Measurements from ENCODE around the gene OR2M3. TPM values are rescaled to one million over a fixed set of nuclear protein-coding genes. Genes with fewer than 3 reads are reported as not detected.
"Not testable (repeated sequence)": the region's sequence is repeated elsewhere in the genome, so short reads cannot be mapped to it uniquely, and the experiment has no call there.

Gene OR2M3, protein sequence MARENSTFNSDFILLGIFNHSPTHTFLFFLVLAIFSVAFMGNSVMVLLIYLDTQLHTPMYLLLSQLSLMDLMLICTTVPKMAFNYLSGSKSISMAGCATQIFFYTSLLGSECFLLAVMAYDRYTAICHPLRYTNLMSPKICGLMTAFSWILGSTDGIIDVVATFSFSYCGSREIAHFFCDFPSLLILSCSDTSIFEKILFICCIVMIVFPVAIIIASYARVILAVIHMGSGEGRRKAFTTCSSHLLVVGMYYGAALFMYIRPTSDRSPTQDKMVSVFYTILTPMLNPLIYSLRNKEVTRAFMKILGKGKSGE
- not detected for total RNA-seq

GRCh38 chr1:248196965-248197364 lies at the start of gene OR2M3:
OR2M3 (plus strand) TSS chr1:248197265; CDS start chr1:248203068, 5,803 bp downstream.
- no peak for ATAC-seq

GRCh38 chr1:248152056-248152827 lies 44.8 kb upstream of the OR2M3 start:
- no peak for ATAC-seq

DNA sequence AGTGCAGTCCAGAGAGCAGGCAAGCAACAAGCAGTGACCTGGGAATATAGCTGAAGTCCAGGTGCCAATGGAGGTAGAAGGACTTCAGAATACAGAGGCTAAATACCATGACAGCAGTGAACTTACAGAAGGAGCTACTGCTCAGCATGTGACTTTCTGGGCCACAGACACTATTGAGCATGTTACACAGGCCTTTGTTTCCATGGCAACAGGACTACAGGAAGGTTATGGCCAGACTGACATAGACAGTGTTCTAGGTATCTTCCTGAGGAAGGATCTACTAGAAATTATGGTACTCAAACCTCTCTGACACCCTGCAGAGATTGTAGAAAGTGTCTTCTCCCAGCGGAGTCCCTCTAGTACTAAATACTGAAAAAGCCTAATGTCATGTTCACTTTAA lies 41.1 kb upstream of the OR2M3 start:
- no peak for ATAC-seq

DNA sequence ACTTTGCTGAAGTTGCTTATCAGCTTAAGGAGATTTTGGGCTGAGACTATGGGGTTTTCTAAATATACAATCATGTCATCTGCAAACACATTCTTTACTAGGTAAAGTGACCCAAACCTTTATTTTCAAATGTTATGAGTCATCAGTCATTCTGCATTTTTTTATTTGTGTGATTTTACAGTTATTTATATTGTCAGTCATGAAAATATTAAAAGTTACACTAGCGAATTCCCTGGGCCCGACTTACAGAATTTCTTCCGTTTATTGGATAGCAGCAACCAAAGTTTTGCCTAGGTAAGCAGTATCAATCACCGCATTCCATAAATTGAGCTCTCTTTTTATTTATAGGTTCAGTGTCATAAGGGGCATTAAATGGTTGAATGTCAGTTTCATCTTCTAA lies 38.3 kb upstream of the OR2M3 start:
- no peak for ATAC-seq

DNA sequence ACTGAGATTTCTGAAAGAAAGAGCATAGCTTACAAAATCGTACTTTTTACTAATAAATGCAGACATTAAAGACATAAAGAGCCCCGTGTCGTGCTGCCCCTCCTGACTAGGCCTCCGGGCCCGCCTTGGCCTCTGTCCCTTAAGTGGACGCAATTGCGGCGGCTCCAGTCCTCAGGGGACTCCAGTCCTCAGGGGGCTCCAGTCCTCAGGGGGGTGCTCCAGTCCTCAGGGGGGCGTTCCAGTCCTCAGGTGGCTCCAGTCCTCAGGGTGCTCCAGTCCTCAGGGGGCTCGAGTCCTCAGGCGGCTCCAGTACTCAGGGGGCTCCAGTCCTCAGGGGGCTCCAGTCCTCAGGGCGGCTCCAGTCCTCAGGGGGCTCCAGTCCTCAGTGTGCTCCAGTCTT lies 33.0 kb upstream of the OR2M3 start:
- no peak for ATAC-seq

DNA sequence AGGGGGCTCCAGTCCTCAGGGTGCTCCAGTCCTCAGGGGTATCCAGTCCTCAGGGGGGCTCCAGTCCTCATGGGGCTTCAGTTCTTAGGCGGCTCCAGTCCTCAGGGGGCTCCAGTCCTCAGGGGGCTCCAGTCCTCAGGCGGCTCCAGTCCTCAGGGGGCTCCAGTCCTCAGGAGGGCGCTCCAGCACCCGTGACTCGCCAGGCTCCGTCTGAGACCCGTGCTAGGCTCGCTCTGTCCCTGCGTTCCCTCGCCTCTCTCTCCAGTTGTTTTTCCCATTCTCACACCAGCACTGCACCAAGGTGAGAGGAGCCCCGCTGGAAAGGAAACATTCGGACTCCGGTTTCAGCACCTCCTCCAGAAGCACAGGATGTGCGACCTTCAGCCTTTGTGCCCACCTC lies 31.9 kb upstream of the OR2M3 start:
- no peak for ATAC-seq

- ATAC-seq: no peak
Measured at GRCh38 chr1:248174521-248174920, 22.5 kb upstream of the OR2M3 start, which contains the start of gene OR2M2. OR2M2 (plus strand) TSS chr1:248174821; CDS start chr1:248179986, 5,165 bp downstream.

GRCh38 chr1:248183996-248184395 lies 13.1 kb upstream of the OR2M3 start:
- ATAC-seq: no peak

- no peak for ATAC-seq
Measured at GRCh38 chr1:248187363-248187762, 9.7 kb upstream of the OR2M3 start.

DNA sequence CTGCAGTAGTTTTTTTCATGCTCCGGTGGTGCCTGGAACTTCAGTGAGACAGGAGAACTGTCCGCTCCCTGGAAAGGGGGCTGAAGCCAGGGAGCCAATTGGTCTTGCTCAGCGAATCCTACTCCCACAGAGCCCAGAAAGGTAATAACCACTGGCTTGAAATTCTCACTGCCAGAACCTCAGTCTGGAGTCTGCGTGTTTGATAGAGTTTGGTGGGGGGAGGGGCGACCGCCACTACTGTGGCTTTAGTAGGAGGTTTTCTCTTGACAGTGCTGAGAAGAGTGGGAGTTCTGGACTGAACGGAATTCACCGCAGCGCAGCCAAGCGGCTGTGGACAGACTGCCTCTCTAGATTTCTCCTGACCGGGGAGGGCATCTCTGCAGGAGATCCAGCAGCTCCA lies 8.0 kb upstream of the OR2M3 start:
- ATAC-seq: no peak

DNA sequence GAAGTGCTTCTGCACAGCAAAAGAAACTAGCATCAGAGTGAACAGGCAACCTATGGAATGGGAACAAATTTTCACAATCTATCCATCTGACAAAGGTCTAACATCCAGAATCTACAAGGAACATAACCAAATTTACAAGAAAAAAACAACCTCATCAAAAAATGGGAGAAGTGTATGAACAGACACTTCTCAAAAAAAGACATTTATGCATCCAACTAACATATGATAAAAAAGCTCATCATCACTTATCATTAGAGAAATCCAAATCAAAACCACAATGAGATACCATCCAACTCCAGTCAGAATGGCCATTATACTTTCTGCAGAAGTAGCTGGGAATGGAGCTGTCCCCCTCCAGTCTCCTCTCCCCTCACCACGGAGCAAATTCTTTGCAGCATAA lies 2.9 kb upstream of the OR2M3 start:
- no peak for ATAC-seq

DNA sequence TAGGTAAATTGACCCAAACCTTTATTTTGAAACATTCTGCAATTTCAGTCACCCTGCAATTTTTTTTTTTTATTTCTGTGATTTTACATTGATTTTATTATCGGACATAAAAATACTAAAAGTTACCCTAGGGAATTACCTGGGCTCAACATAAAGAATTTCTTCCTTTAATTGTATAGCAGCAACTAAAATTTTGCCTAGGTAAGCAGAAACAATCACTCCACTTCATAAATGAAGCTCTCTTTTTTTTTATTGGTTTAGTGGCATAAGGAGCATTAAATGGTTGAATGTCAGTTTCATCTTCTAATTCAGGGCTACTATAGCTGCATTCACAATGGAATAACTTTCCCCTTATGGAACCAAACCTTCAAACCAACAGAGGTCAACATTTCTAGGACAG lies 18.8 kb downstream of the OR2M3 start:
- ATAC-seq: no peak

- ATAC-seq: no peak
Measured at GRCh38 chr1:248225537-248225936, 28.5 kb downstream of the OR2M3 start.

- ATAC-seq: no peak
Measured at GRCh38 chr1:248229360-248229908, 32.4 kb downstream of the OR2M3 start.

- ATAC-seq: no peak
Measured at GRCh38 chr1:248231117-248231516, 34.1 kb downstream of the OR2M3 start, which contains the start of gene OR2M4. OR2M4 (plus strand) TSS chr1:248231417; CDS start chr1:248238929, 7,512 bp downstream.

DNA sequence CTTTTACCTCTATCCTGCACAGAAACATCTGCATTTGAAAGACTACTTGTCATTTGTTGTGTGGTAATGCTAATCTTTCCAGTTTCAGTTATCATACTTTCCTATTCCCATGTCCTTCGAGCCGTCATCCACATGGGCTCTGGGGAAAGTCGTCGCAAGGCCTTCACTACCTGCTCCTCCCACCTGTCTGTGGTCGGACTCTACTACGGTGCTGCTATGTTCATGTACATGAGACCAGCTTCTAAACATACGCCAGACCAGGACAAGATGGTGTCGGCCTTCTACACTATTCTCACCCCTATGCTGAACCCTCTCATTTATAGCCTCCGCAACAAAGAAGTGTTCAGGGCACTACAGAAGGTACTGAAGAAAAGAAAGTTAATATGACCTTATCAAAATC lies 42.4 kb downstream of the OR2M3 start:
- no peak for ATAC-seq

GRCh38 chr1:248243204-248243603 lies 46.1 kb downstream of the OR2M3 start:
- no peak for ATAC-seq

GRCh38 chr1:248259309-248259708 lies 62.2 kb downstream of the OR2M3 start:
- ATAC-seq: not testable (repeated sequence)

Other genes starting within 250 kb of the OR2M3 start
- gene OR2L8, start 248.4 kb upstream of the OR2M3 start, total RNA-seq: not detected
- gene OR2AK2, start 232.0 kb upstream of the OR2M3 start, total RNA-seq: not detected
- gene OR2L5, start 183.6 kb upstream of the OR2M3 start, total RNA-seq: not detected
- gene OR2L2, start 167.2 kb upstream of the OR2M3 start, total RNA-seq: not detected
- not detected for gene OR2L3, start 150.4 kb upstream of the OR2M3 start, total RNA-seq
- gene OR2L13, start 102.1 kb upstream of the OR2M3 start, total RNA-seq: not detected
- not detected for gene OR2M5, start 52.1 kb upstream of the OR2M3 start, total RNA-seq
- gene OR2M2, start 22.4 kb upstream of the OR2M3 start, total RNA-seq: not detected
- not detected for gene OR2M4, start 34.2 kb downstream of the OR2M3 start, total RNA-seq
- not detected for gene OR2T33, start 80.7 kb downstream of the OR2M3 start, total RNA-seq
- not detected for gene OR2T12, start 106.2 kb downstream of the OR2M3 start, total RNA-seq
- not detected for gene OR2M7, start 127.3 kb downstream of the OR2M3 start, total RNA-seq
- gene OR14C36, start 151.5 kb downstream of the OR2M3 start, total RNA-seq: not detected
- gene OR2T4, start 164.4 kb downstream of the OR2M3 start, total RNA-seq: not detected
- gene OR2T6, start 178.5 kb downstream of the OR2M3 start, total RNA-seq: not detected
- gene OR2T1, start 205.8 kb downstream of the OR2M3 start, total RNA-seq: not detected
- not detected for gene OR2T2, start 248.4 kb downstream of the OR2M3 start, total RNA-seq

All from esophagus mucosa (tissue), 1 donor.